Colonic mucosa (tissue), 4 donors: ENCODE data around the gene MND1. TPM values are rescaled to one million over a fixed set of nuclear protein-coding genes. Genes with fewer than 3 reads are reported as not detected.
"Not testable (repeated sequence)": the region's sequence is repeated elsewhere in the genome, so short reads cannot be mapped to it uniquely, and the experiment has no call there.

Source experiments
- DNase-seq: peaks from one replicate; pipeline ENCODE4 v3.0.0-alpha.2; 2020
- H3K27ac ChIP-seq: fragments of 200-600 bp; one replicate; pipeline ENCODE4 v1.8.0; 2021
- H3K27me3 ChIP-seq: fragments of 200-600 bp; one replicate; pipeline ENCODE4 v1.8.0; 2021
- H3K36me3 ChIP-seq: fragments of 200-600 bp; one replicate; pipeline ENCODE4 v1.8.0; 2021
- H3K4me1 ChIP-seq: fragments of 200-600 bp; one replicate; pipeline ENCODE4 v1.8.0; 2021; ENCODE audit warnings: mild to moderate bottlenecking
- H3K4me3 ChIP-seq: fragments of 200-600 bp; one replicate; pipeline ENCODE4 v1.8.0; 2021
- H3K9ac ChIP-seq, 2 donors: one replicate each; pipeline ENCODE4 v1.7.0; 2013; ENCODE audit warnings: control low read depth in 2 of 2, low read depth in 2 of 2, low read length in 2 of 2
- H3K9me3 ChIP-seq: fragments of 200-600 bp; one replicate; pipeline ENCODE4 v1.8.0; 2021
- CTCF ChIP-seq: fragments of 200-600 bp; IDR thresholded peaks from one replicate; pipeline ENCODE4 v1.8.0; 2022; ENCODE audit warnings: antibody characterized with exemption, mild to moderate bottlenecking
- intact Hi-C: fragments of 100-400 bp; cut with DNase I; formaldehyde crosslinking; loops from one replicate; pipeline ENCODE4 v1.14.1; 2022
- total RNA-seq, 2 donors: library from RNA; stranded (reverse); fragmentation: NEBNext Ultra II Directional in 1 of 2; extraction: Animal tissue kit (Norgen Biotek cat#: 25700) in 1 of 2; gene quantifications; one replicate each; pipeline ENCODE4 v1.2.1, GENCODE V29; 2021
- donor health status: healthy.
- donor health status: DM: no; HTN: no; CAD: no.
- donor health status: DM: no; HTN: no; CAD: no.

The MND1 gene
- total RNA-seq, 2 donors from 2014 or later: 4.8 to 11.7 TPM

- no peaks in the 10 kb centered on the region for H3K36me3 ChIP-seq
- H3K9me3 ChIP-seq: no peaks in the 10 kb centered on the region
- no peaks in the 10 kb centered on the region for H3K4me1 ChIP-seq
- H3K27ac ChIP-seq: no peak overlapping the region
- H3K27me3 ChIP-seq: no peaks in the 10 kb centered on the region
- no peak overlapping the region for H3K4me3 ChIP-seq
- intact Hi-C loops: no loop called here
- DNase-seq: no peak
- no peak for TF ChIP-seq CTCF
- no peak overlapping the region for H3K9ac ChIP-seq
These were observed 106.0 kb downstream of the MND1 start for GRCh38 chr4:153450544-153450917.

GRCh38 chr4:153451145-153451544, 106.7 kb downstream of the MND1 start:
- intact Hi-C loops, H3K36me3 ChIP-seq, H3K27me3 ChIP-seq, H3K9me3 ChIP-seq, H3K9ac ChIP-seq, H3K4me1 ChIP-seq, H3K4me3 ChIP-seq, DNase-seq, H3K27ac ChIP-seq: not testable (repeated sequence)

- Histone ChIP-seq H3K27me3 (no peaks in the 10 kb centered on the region), H3K4me1 (no peaks in the 10 kb centered on the region), H3K9ac (no peak overlapping the region), H3K36me3 (no peaks in the 10 kb centered on the region), H3K27ac (no peak overlapping the region), H3K9me3 (no peaks in the 10 kb centered on the region), H3K4me3 (no peak overlapping the region)
- DNase-seq: no peak
- intact Hi-C loops: no loop called here
- no peak for TF ChIP-seq CTCF
These were observed 107.6 kb downstream of the MND1 start for GRCh38 chr4:153451911-153452657.

GRCh38 chr4:153452658-153453378, 108.3 kb downstream of the MND1 start:
- DNase-seq: no peak
- no peaks in the 10 kb centered on the region for H3K36me3 ChIP-seq
- no peak for TF ChIP-seq CTCF
- H3K4me3 ChIP-seq: no peak overlapping the region
- intact Hi-C loops: no loop called here
- no peak overlapping the region for H3K9ac ChIP-seq
- no peaks in the 10 kb centered on the region for H3K9me3 ChIP-seq
- no peaks in the 10 kb centered on the region for H3K27me3 ChIP-seq
- H3K27ac ChIP-seq: no peak overlapping the region
- H3K4me1 ChIP-seq: no peaks in the 10 kb centered on the region

GRCh38 chr4:153453402-153453801, 108.9 kb downstream of the MND1 start:
- Histone ChIP-seq H3K27ac (no peak overlapping the region), H3K9me3 (no peaks in the 10 kb centered on the region)
- no peak for DNase-seq

More at GRCh38 chr4:153453402-153453801, 108.9 kb downstream of the MND1 start:
- intact Hi-C loops: no loop called here
- Histone ChIP-seq H3K36me3 (no peaks in the 10 kb centered on the region), H3K9ac (no peak overlapping the region), H3K4me1 (no peaks in the 10 kb centered on the region), H3K4me3 (no peak overlapping the region), H3K27me3 (no peaks in the 10 kb centered on the region)
- no peak for TF ChIP-seq CTCF
